ENCODE results near the gene TRAPPC14.

Gene TRAPPC14

GRCh38 chr7:100173806-100174495, 15.4 kb upstream of the TRAPPC14 start:
- no peak for DNase-seq

GRCh38 chr7:100171840-100172239, 13.3 kb upstream of the TRAPPC14 start:
- DNase-seq: no peak

- DNase-seq: no peak
These were observed 12.7 kb upstream of the TRAPPC14 start for GRCh38 chr7:100171087-100171681.

GRCh38 chr7:100170101-100170897, 11.8 kb upstream of the TRAPPC14 start:
- DNase-seq: no peak

- DNase-seq: no peak
These were observed 10.8 kb upstream of the TRAPPC14 start for GRCh38 chr7:100169147-100169850.

- DNase-seq: no peak
These were observed 9.4 kb upstream of the TRAPPC14 start for GRCh38 chr7:100167912-100168323.

GRCh38 chr7:100166970-100167911, 8.7 kb upstream of the TRAPPC14 start:
- DNase-seq: no peak

- no peak for DNase-seq
These were observed 7.9 kb upstream of the TRAPPC14 start for GRCh38 chr7:100166317-100166940.

- no peak for DNase-seq
These were observed 5.3 kb upstream of the TRAPPC14 start for GRCh38 chr7:100163871-100164270.

- DNase-seq: no peak
These were observed 4.5 kb upstream of the TRAPPC14 start for GRCh38 chr7:100163006-100163531.

- DNase-seq: no peak
These were observed 1.5 kb upstream of the TRAPPC14 start for GRCh38 chr7:100160067-100160466.

- no peak for DNase-seq
These were observed 638 bp upstream of the TRAPPC14 start for GRCh38 chr7:100159099-100159623.

GRCh38 chr7:100157334-100158228, 942 bp downstream of the TRAPPC14 start:
- no peak for DNase-seq

GRCh38 chr7:100157069-100157333, 1.5 kb downstream of the TRAPPC14 start:
- no peak for DNase-seq

GRCh38 chr7:100156331-100157068, 2.0 kb downstream of the TRAPPC14 start:
- DNase-seq: no peak

- no peak for DNase-seq
These were observed 2.8 kb downstream of the TRAPPC14 start for GRCh38 chr7:100155553-100156317.

- DNase-seq: no peak
These were observed 3.7 kb downstream of the TRAPPC14 start for GRCh38 chr7:100154651-100155491.

Data from NK-92 treated with Interleukin-12 subunit alpha and Interleukin-12 subunit beta, amount 100 ng/mL, for 24 hours (cell line).